ENCODE data around the gene LHX4. TPM values are rescaled to one million over a fixed set of nuclear protein-coding genes. Genes with fewer than 3 reads are reported as not detected.
A peak's percentile ranks its signal among the peaks of the same experiment; 100 is the strongest.

LHX4 gene
- total and polyA plus RNA-seq, 9 of the 15 experiments (the other 6 are each of a cell fraction or from before 2014, with no cell fraction given) = 0.01 to 0.11 (median 0.07) TPM; not detected in 5

- POLR2A ChIA-PET = interaction anchor here (1.0 kb wide), 1 partner anchor 29 kb away, joined by 5 read pairs; no protein-coding TSS in a partner anchor
Observed at GRCh38 chr1:180290265-180291001, 60.4 kb downstream of the LHX4 start.

More at GRCh38 chr1:180290265-180291001, 60.4 kb downstream of the LHX4 start:
- BruUV-seq (replicated peaks) = no TSS peak
- ATAC-seq (peak; percentile 70), DNase-seq (ENCODE audit: extremely low read depth in 1 of 4, low spot score in 3 of 4) (no peak), FAIRE-seq (no peak)
- TF ChIP-seq SNIP1 (IDR thresholded peaks at IDR 0.05; ENCODE audit: low read depth) (no peak), ZNF583 (CRISPR knock-in tag; IDR thresholded peaks at IDR 0.05) (no peak), SMARCA5 (IDR thresholded peaks at IDR 0.05) (0 out of 2 replicates have a peak, but pooled peaks have one; percentile 25), CREB3 (tag; conservative IDR thresholded peaks at IDR 0.05; ENCODE audit: low read depth) (no peak), RBM25 (IDR thresholded peaks at IDR 0.05; ENCODE audit: low read depth, low read length, severe bottlenecking) (peak; percentile 40), BCOR (IDR thresholded peaks at IDR 0.05) (peak; percentile 72)
- Histone ChIP-seq H3K9ac (ENCODE audit: insufficient read depth in 1 of 2, low read depth in 2 of 2, low read length in 2 of 2) (peak overlapping the region; percentile 3 to 11; a peak in 2 of 4 replicates), H3K4me2 (ENCODE audit: insufficient read depth, low read length) (no peak overlapping the region; the same call in 1 of the 2 replicates), H4K20me1 (replicated peaks; ENCODE audit: control insufficient read depth, insufficient read depth, low read length) (no peaks in the 10 kb centered on the region), H3K27me3 (ENCODE audit: control insufficient read depth in 2 of 2, insufficient read depth in 2 of 2, low read length in 2 of 2) (no peaks in the 10 kb centered on the region), H3K9me3 (replicated peaks; ENCODE audit: control insufficient read depth, insufficient read depth, low read depth, low read length) (no peaks in the 10 kb centered on the region), H3K36me3 (ENCODE audit: control insufficient read depth, insufficient read depth, low read length) (peaks cover 22% of the 10 kb centered on the region; the same call in 2 of the 3 replicates), H2AFZ (ENCODE audit: low read depth, low read length) (peak overlapping the region; percentile 18), H3K4me3 (no peak overlapping the region), H3K27ac (ENCODE audit: extremely low read depth, low read depth, low read length) (peak overlapping the region; percentile 29), H3K4me1 (replicated peaks in 1 of 2; ENCODE audit: control insufficient read depth in 2 of 2, insufficient read depth in 2 of 2, low read length in 2 of 2) (peaks cover 7 to 27% of the 10 kb centered on the region in 2 experiments; a peak in 4 of 5 replicates), H3K79me2 (ENCODE audit: control insufficient read depth, insufficient read depth, low read length) (peaks cover 5% of the 10 kb centered on the region; the same call in 1 of the 3 replicates), H3K9me1 (ENCODE audit: control insufficient read depth, insufficient read depth, low read length) (no peaks in the 10 kb centered on the region)
- 63% methylated on average over 6 of the region's 6 CpGs for WGBS (ENCODE audit: insufficient coverage, low coverage, missing lambda C conversion rate)
- in situ Hi-C loops (cut with MboI) (no loop called here), intact Hi-C loops (cut with micrococcal nuclease) (no loop called here)
- CTCF ChIA-PET (ENCODE audit: low intra/inter-chr PET ratio) = no interaction called here

All from K562 (cell line).